ENCODE measurements around the gene GPR89A. TPM values are rescaled to one million over a fixed set of nuclear protein-coding genes. Genes with fewer than 3 reads are reported as not detected.
"Not testable (repeated sequence)": the region's sequence is repeated elsewhere in the genome, so short reads cannot be mapped to it uniquely, and the experiment has no call there.

Gene GPR89A
- total RNA-seq, 1 donor from 2014 or later: 29.0 TPM

DNA sequence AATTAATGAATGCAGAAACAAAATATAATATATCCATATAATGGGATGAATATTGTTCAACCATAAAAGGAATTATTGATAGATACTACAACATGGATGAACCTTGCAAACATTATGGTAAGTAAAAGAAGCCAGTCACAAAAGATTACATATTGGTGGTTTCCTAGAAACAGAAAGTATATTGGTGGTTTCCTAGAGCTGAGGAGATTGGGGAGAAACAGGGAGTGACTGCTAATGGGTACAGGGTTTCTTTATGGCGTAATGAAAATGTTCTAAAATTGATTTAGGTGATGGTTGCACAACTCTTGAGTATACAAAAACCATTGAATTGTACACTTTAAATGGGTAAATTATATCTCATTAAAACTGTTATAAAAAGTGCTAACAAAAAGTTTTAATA is 14.4 kb downstream of the GPR89A start:
- H3K4me3 ChIP-seq; H3K27me3 ChIP-seq; H3K9me3 ChIP-seq; H3K27ac ChIP-seq; intact Hi-C loops (cut with DNase I); H3K36me3 ChIP-seq; H3K4me1 ChIP-seq; DNase-seq (ENCODE audit: extremely low spot score in 2 of 2): not testable (repeated sequence)

DNA sequence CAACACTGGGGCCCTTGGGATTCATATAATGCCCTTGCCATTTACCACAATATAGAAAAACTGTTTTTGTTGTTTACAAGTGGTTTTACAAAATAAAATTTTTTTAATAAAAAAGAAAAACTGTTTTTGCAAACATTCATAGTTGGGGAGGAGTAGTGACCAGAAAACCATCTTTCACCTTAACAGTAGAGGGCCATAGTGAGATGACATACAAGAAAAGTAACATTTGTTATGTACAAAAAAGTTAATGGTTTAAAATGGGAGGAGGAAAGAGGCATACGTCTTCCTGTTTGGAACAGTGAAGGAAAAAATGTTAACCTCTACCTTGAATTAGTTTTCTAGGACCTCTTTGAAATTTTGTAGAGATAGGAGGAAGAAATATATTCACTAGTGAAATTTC is 28.4 kb downstream of the GPR89A start:
- H3K27me3 ChIP-seq; intact Hi-C loops (cut with DNase I); H3K27ac ChIP-seq: not testable (repeated sequence)

GRCh38 chr1:145641886-145642285 is 34.1 kb downstream of the GPR89A start:
- not testable (repeated sequence) for DNase-seq (ENCODE audit: extremely low spot score in 2 of 2)

More for the DNA sequence above, 28.4 kb downstream of the GPR89A start:
- not testable (repeated sequence) for DNase-seq (ENCODE audit: extremely low spot score in 2 of 2); H3K9me3 ChIP-seq; H3K36me3 ChIP-seq; H3K4me3 ChIP-seq; H3K4me1 ChIP-seq

GRCh38 chr1:145643990-145644389 is 36.2 kb downstream of the GPR89A start:
- DNase-seq (ENCODE audit: extremely low spot score in 2 of 2); H3K27ac ChIP-seq; H3K4me1 ChIP-seq; H3K36me3 ChIP-seq; H3K4me3 ChIP-seq; H3K27me3 ChIP-seq; H3K9me3 ChIP-seq; intact Hi-C loops (cut with DNase I): not testable (repeated sequence)

More at GRCh38 chr1:145641886-145642285, 34.1 kb downstream of the GPR89A start:
- H3K36me3 ChIP-seq; H3K4me3 ChIP-seq; H3K27me3 ChIP-seq; H3K27ac ChIP-seq; H3K9me3 ChIP-seq; H3K4me1 ChIP-seq; intact Hi-C loops (cut with DNase I): not testable (repeated sequence)

DNA sequence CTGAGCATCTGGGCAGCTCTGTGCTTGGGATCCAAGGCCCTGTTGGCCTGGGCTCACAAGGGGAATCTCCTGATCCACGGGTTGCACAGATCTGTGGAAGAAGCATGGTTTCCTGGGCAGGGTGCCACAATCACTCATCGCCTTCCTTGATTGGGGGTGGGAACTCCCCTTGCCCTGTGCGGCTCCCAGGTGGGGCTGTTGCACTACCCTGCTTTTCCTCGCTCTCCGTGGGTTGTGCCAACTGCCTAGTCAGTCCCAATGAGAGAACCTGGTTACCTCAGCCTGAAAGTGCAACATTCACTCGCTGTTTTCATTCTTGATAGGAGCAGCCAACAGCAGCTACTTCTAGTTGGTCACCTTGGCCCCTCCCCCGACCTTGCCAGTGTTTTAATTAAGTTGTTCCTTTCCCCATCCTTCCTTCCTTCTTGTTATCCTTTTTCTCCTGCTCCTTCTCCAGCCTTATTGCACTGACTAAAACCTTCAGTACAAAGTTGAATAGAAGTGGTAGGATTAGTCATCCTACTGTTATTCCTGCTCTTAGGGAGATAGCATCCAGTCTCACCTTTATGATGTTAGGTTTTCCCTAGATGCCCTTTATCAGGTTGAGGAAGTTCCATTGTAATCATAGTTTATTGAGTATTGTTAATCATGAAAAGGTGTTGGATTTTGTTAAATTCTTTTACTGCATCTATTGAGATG is 48.6 kb downstream of the GPR89A start:
- H3K27ac ChIP-seq; H3K4me1 ChIP-seq; H3K4me3 ChIP-seq; H3K36me3 ChIP-seq; H3K27me3 ChIP-seq; H3K9me3 ChIP-seq; DNase-seq (ENCODE audit: extremely low spot score in 2 of 2); intact Hi-C loops (cut with DNase I): not testable (repeated sequence)

DNA sequence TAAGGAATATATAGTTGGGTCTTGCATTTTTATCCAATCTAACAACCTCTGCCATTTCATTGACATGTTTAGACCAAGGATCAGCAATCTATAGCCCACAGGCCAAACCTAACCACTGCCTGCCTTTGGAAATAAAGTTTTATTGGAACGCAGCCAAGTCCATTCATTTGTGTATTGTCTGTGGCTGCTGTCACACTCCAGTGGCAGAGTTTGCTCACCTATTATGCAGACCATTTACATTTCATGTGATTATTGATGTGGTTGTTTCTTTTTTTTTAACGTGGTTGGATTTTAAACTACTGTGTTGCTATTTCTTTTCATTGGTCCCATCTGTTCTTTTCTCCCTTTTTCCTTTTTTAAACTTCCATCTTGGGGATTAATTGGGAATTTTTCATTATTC is 54.7 kb downstream of the GPR89A start:
- DNase-seq (ENCODE audit: extremely low spot score in 2 of 2): not testable (repeated sequence)
- peaks cover 0 to 10% of the 10 kb centered on the region in 2 donors for H3K36me3 ChIP-seq

GRCh38 chr1:145665015-145665414 is 57.2 kb downstream of the GPR89A start:
- H3K27me3 ChIP-seq; H3K27ac ChIP-seq; intact Hi-C loops (cut with DNase I); H3K36me3 ChIP-seq; H3K9me3 ChIP-seq; DNase-seq (ENCODE audit: extremely low spot score in 2 of 2); H3K4me3 ChIP-seq; H3K4me1 ChIP-seq: not testable (repeated sequence)

More for the DNA sequence above, 54.7 kb downstream of the GPR89A start:
- H3K4me1 ChIP-seq; intact Hi-C loops (cut with DNase I); H3K9me3 ChIP-seq; H3K4me3 ChIP-seq; H3K27me3 ChIP-seq; H3K27ac ChIP-seq: not testable (repeated sequence)

- H3K9me3 ChIP-seq; H3K36me3 ChIP-seq; H3K27me3 ChIP-seq; H3K27ac ChIP-seq; H3K4me1 ChIP-seq; DNase-seq (ENCODE audit: extremely low spot score in 2 of 2); intact Hi-C loops (cut with DNase I); H3K4me3 ChIP-seq: not testable (repeated sequence)
These were observed 63.4 kb downstream of the GPR89A start for GRCh38 chr1:145670995-145671745.

GRCh38 chr1:145673217-145673616 is 65.4 kb downstream of the GPR89A start:
- H3K27me3 ChIP-seq; intact Hi-C loops (cut with DNase I); DNase-seq (ENCODE audit: extremely low spot score in 2 of 2); H3K4me1 ChIP-seq; H3K27ac ChIP-seq; H3K36me3 ChIP-seq; H3K4me3 ChIP-seq; H3K9me3 ChIP-seq: not testable (repeated sequence)

- H3K36me3 ChIP-seq; H3K4me1 ChIP-seq; H3K27ac ChIP-seq; H3K4me3 ChIP-seq; intact Hi-C loops (cut with DNase I); DNase-seq (ENCODE audit: extremely low spot score in 2 of 2); H3K9me3 ChIP-seq; H3K27me3 ChIP-seq: not testable (repeated sequence)
These were observed 77.1 kb downstream of the GPR89A start for GRCh38 chr1:145684858-145685257.

- H3K4me1 ChIP-seq; H3K4me3 ChIP-seq; DNase-seq (ENCODE audit: extremely low spot score in 2 of 2); intact Hi-C loops (cut with DNase I); H3K27me3 ChIP-seq; H3K27ac ChIP-seq; H3K9me3 ChIP-seq; H3K36me3 ChIP-seq: not testable (repeated sequence)
These were observed 78.3 kb downstream of the GPR89A start for GRCh38 chr1:145686078-145686477.
